NB4 (cell line): ENCODE results near the gene GLYATL1B.

Experiments
- CTCF ChIP-seq: IDR thresholded peaks from one replicate; pipeline ENCODE4 v1.5.1; 2012; ENCODE audit warnings: low read depth, low read length
- POLR2A ChIP-seq: IDR thresholded peaks from 2 replicates; pipeline ENCODE4 v1.6.1; 2011; ENCODE audit warnings: mild to moderate bottlenecking; ENCODE audit not compliant: insufficient read length; ENCODE audit errors: extremely low read depth

GRCh38 chr11:59117774-59118173 is 31.7 kb downstream of the GLYATL1B start:
- TF ChIP-seq CTCF = no peak
- no peak for TF ChIP-seq POLR2A
